Nephron progenitor cell (in vitro differentiated cells): Measurements from ENCODE around the gene IBA57.

Experiments
- DNase-seq: peaks from one replicate; pipeline ENCODE4 v3.0.0; 2021
- H3K27ac Mint-ChIP-seq: 2 replicates; pipeline ENCODE4 v1.8.0; 2021; ENCODE audit warnings: mild to moderate bottlenecking, moderate library complexity, mixed read lengths
- H3K27me3 Mint-ChIP-seq: 2 replicates; pipeline ENCODE4 v1.8.0; 2021; ENCODE audit warnings: mild to moderate bottlenecking, low read depth, mixed read lengths; ENCODE audit not compliant: poor library complexity
- H3K36me3 Mint-ChIP-seq: 2 replicates; pipeline ENCODE4 v1.8.0; 2021; ENCODE audit warnings: low read depth, mixed read lengths
- H3K4me1 Mint-ChIP-seq: 2 replicates; pipeline ENCODE4 v1.8.0; 2021; ENCODE audit warnings: mixed read lengths
- H3K4me3 Mint-ChIP-seq: 2 replicates; pipeline ENCODE4 v1.8.0; 2021; ENCODE audit warnings: mild to moderate bottlenecking, moderate library complexity, mixed read lengths
- H3K9me3 Mint-ChIP-seq: 2 replicates; pipeline ENCODE4 v1.8.0; 2021; ENCODE audit warnings: mild to moderate bottlenecking, moderate library complexity, mixed read lengths
- CTCF ChIP-seq: fragments of 200-600 bp; sonication (generic); IDR thresholded peaks from 2 replicates; pipeline ENCODE4 v1.5.0; 2021; ENCODE audit warnings: antibody characterized with exemption

The IBA57 gene

GRCh38 chr1:228164561-228165371 lies 838 bp upstream of the IBA57 start:
- H3K27me3 Mint-ChIP-seq: no peaks in the 10 kb centered on the region
- H3K4me1 Mint-ChIP-seq: peaks cover 39% of the 10 kb centered on the region
- peak overlapping the region; percentile 90 for H3K4me3 Mint-ChIP-seq
- TF ChIP-seq CTCF: no peak
- no peaks in the 10 kb centered on the region for H3K36me3 Mint-ChIP-seq
- peak overlapping the region; percentile 91 for H3K27ac Mint-ChIP-seq
- no peaks in the 10 kb centered on the region for H3K9me3 Mint-ChIP-seq
- no peak for DNase-seq

DNA sequence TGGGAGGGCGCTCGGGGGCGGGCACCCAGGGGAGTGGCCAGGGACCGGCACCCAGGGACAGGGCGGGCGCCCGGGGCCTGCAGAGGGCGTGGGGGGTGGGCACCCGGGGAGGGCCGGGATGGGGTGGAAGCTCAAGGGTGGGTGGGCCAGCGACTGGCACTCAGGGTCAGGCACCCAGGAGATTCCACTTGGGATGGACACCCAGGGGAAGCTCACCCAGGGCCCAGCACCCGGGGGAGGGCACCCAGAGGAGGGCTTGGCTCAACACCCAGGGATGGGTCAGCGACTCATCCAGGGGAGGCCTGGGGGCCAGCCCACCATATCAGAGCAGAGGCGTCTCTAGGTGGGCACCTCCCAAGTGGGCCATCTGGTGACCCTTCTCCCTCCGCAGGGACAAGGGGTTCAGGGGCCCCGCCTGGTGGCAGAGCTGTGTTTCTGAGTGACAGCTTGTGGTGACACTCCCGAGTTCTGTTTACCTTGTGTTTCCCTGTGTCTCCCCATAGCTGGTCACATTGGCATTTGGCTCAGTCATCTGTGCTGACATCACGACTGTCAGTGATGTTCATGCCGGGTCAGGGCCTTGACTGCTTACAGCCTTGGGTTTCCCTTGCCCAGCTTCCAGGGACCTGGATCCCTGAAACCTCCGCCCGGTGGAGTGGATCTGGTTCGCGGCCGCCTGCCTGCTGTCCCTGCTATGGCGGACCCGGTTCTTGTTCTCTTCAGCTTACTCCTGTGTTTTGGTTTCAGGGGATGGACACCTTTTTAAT lies 749 bp downstream of the IBA57 start:
- Mint-ChIP-seq H3K9me3 (no peaks in the 10 kb centered on the region), H3K36me3 (no peaks in the 10 kb centered on the region), H3K27ac (peak overlapping the region; percentile 48), H3K27me3 (no peaks in the 10 kb centered on the region), H3K4me1 (peaks cover 39% of the 10 kb centered on the region), H3K4me3 (peak overlapping the region; percentile 78)
- TF ChIP-seq CTCF: no peak
- DNase-seq: peak; percentile 56

- no peaks in the 10 kb centered on the region for H3K27me3 Mint-ChIP-seq
- no peak for TF ChIP-seq CTCF
- no peaks in the 10 kb centered on the region for H3K36me3 Mint-ChIP-seq
- H3K27ac Mint-ChIP-seq: no peak overlapping the region
- no peak overlapping the region for H3K4me3 Mint-ChIP-seq
- peaks cover 27% of the 10 kb centered on the region for H3K4me1 Mint-ChIP-seq
- H3K9me3 Mint-ChIP-seq: no peaks in the 10 kb centered on the region
- no peak for DNase-seq
These were observed 3.1 kb downstream of the IBA57 start for GRCh38 chr1:228168563-228169270.

DNA sequence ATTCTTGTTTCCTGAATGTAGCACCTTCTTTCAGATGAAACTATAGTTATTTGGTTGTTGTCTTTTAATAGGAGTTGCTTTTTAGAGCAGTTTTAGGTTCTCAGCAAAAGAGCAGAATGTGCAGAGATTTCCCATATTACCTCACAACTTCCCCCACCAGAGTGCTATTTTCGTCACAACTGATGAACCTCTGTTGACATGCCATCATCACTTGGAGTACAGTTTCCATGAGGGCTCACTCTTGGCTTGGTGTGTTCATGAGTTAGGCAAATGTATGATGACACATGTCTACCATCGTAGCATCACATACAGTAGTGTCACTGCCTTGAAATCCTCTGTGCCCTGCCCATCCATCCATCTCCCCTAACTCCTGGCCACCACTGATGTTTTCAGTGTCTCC lies 3.7 kb downstream of the IBA57 start:
- no peak for DNase-seq
- no peak for TF ChIP-seq CTCF
- Mint-ChIP-seq H3K9me3 (no peaks in the 10 kb centered on the region), H3K27ac (no peak overlapping the region), H3K27me3 (no peaks in the 10 kb centered on the region), H3K36me3 (no peaks in the 10 kb centered on the region), H3K4me1 (peaks cover 21% of the 10 kb centered on the region), H3K4me3 (no peak overlapping the region)

- Mint-ChIP-seq H3K4me1 (peaks cover 12% of the 10 kb centered on the region), H3K27me3 (no peaks in the 10 kb centered on the region), H3K27ac (peak overlapping the region; percentile 88), H3K9me3 (no peaks in the 10 kb centered on the region), H3K4me3 (no peak overlapping the region), H3K36me3 (no peaks in the 10 kb centered on the region)
- no peak for TF ChIP-seq CTCF
- no peak for DNase-seq
These were observed 5.1 kb downstream of the IBA57 start for GRCh38 chr1:228170666-228171065.
